ENCODE results near the gene NTHL1. TPM values are rescaled to one million over a fixed set of nuclear protein-coding genes. Genes with fewer than 3 reads are reported as not detected.
A peak's percentile ranks its signal among the peaks of the same experiment; 100 is the strongest.

The NTHL1 gene
- total and polyA plus RNA-seq, 10 of the 15 experiments (the other 5 are each of a cell fraction or from before 2014, with no cell fraction given) = 0.85 to 54.7 (median 39.0) TPM

- peak; percentile 40; the same call in 1 of the 2 replicates for TF ChIP-seq RB1 (IDR thresholded peaks at IDR 0.05; ENCODE audit: borderline replicate concordance)
- TF ChIP-seq NBN (IDR thresholded peaks at IDR 0.05) = 0 out of 2 replicates have a peak, but pooled peaks have one; percentile 34
- TF ChIP-seq IKZF1 (conservative IDR thresholded peaks at IDR 0.05) = 0 out of 2 replicates have a peak, but pooled peaks have one; percentile 27
- TF ChIP-seq, protein P1, sequence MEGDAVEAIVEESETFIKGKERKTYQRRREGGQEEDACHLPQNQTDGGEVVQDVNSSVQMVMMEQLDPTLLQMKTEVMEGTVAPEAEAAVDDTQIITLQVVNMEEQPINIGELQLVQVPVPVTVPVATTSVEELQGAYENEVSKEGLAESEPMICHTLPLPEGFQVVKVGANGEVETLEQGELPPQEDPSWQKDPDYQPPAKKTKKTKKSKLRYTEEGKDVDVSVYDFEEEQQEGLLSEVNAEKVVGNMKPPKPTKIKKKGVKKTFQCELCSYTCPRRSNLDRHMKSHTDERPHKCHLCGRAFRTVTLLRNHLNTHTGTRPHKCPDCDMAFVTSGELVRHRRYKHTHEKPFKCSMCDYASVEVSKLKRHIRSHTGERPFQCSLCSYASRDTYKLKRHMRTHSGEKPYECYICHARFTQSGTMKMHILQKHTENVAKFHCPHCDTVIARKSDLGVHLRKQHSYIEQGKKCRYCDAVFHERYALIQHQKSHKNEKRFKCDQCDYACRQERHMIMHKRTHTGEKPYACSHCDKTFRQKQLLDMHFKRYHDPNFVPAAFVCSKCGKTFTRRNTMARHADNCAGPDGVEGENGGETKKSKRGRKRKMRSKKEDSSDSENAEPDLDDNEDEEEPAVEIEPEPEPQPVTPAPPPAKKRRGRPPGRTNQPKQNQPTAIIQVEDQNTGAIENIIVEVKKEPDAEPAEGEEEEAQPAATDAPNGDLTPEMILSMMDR (IDR thresholded peaks at IDR 0.05 in 2 of 3, conservative IDR thresholded peaks at IDR 0.05 in 1 of 3; ENCODE audit: control insufficient read depth in 2 of 3, extremely low read depth in 1 of 3, insufficient read depth in 1 of 3, low read depth in 3 of 3, low read length in 3 of 3) = peak; percentile 96 to 99 (median 99); a peak in 5 of 6 replicates
- TF ChIP-seq TCF12 (IDR thresholded peaks at IDR 0.05; ENCODE audit: low read depth, low read length) = peak; percentile 65; the same call in 1 of the 2 replicates
- no peak for TF ChIP-seq ZSCAN29 (IDR thresholded peaks at IDR 0.05)
- TF ChIP-seq ESRRA (IDR thresholded peaks at IDR 0.05; ENCODE audit: low read length) = peak; percentile 51; the same call in 1 of the 2 replicates
These were observed 43.6 kb downstream of the NTHL1 start (continued) for GRCh38 chr16:2003827-2004641.

DNA sequence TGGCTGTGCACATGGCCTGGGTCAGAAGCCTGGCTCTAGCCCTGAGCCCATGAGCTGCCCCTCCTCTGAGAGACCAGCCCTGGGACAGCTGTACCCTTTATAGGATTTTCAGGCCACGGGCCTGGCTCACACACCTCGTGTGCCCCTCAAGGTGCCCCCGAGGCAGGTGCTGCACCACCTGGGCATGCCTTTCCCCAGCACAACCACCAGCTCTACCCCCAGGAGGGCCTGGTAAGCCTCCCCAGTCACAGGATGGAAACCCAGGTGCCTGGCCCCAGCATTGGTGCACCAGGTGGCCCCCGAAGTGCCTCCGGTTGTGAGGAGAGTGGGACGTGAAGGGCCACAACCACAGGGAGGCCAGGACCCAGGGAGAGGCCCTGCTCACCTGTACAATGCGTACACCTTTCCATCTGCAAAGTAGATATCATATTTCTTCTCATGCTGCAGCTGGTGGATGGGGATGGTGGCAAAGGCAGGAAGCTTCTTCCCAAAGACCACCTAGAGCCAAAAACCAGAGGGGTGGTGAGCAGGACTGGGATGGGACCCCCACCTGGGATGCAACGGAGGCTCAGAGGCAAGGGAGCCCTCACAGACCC is 44.3 kb downstream of the NTHL1 start:
- intact Hi-C loops (cut with micrococcal nuclease; ENCODE audit: unreplicated experiment) (no loop called here), in situ Hi-C loops (cut with MboI) (no loop called here)
- Histone ChIP-seq H3K27me3 (replicated peaks in 1 of 2; ENCODE audit: control insufficient read depth in 2 of 2, insufficient read depth in 2 of 2, low read length in 1 of 2) (no peaks in the 10 kb centered on the region), H4K20me1 (ENCODE audit: control insufficient read depth, insufficient read depth) (peaks cover 6% of the 10 kb centered on the region), H2AFZ (ENCODE audit: control insufficient read depth, low read depth, low read length) (no peak overlapping the region), H3K4me1 (ENCODE audit: control insufficient read depth, insufficient read depth, low read length) (peaks cover 15% of the 10 kb centered on the region), H3K9me3 (replicated peaks; ENCODE audit: control insufficient read depth, insufficient read depth, low read length) (no peaks in the 10 kb centered on the region), H3K9ac (ENCODE audit: control insufficient read depth, insufficient read depth, low read length) (no peak overlapping the region), H3K36me3 (ENCODE audit: control insufficient read depth in 2 of 2, insufficient read depth in 2 of 2, low read length in 1 of 2) (peaks cover 0 to 45% of the 10 kb centered on the region in 2 experiments; a peak in 3 of 4 replicates), H3K79me2 (ENCODE audit: control insufficient read depth, insufficient read depth, low read length) (peaks cover 45% of the 10 kb centered on the region), H3K4me3 (no peak overlapping the region), H3K27ac (ENCODE audit: control insufficient read depth, insufficient read depth) (no peak overlapping the region), H3K4me2 (ENCODE audit: control insufficient read depth, insufficient read depth) (peak overlapping the region; percentile 38; the same call in 1 of the 2 replicates)
- ChIA-PET POLR2A (interaction anchor here (0.8 to 2.2 kb wide), 6 partner anchors 10 to 152 kb away, joined by 4 to 10 read pairs (median 4); partner anchors contain the start of genes NOXO1 and TRAF7), SMC1A (ENCODE audit: uncharacterized antibody, unreplicated experiment) (interaction anchor here (1.0 to 2.1 kb wide), 5 partner anchors 14 to 152 kb away, joined by 3 to 14 read pairs (median 4); partner anchors contain the start of gene TRAF7), CTCF (interaction anchor here (0.6 to 4.3 kb wide), 18 partner anchors 10 to 484 kb away, joined by 3 to 54 read pairs (median 5); partner anchors contain the start of genes NDUFB10, NOXO1, NUBP2 and SPSB3), RAD21 (ENCODE audit: unreplicated experiment) (interaction anchor here (0.6 to 2.5 kb wide), 4 partner anchors 11 to 152 kb away, joined by 3 to 14 read pairs (median 4); partner anchors contain the start of gene RPL3L)
- ATAC-seq (no peak), FAIRE-seq (no peak), DNase-seq (ENCODE audit: low read depth, low spot score) (no peak)
- 52% methylated on average over 8 of the region's 8 CpGs for WGBS (ENCODE audit: insufficient coverage, insufficient replicate concordance, low lambda C conversion rate, missing lambda C conversion rate)
- peak; percentile 0; the same call in 1 of the 2 replicates for TF ChIP-seq POLR2A (IDR thresholded peaks at IDR 0.05; ENCODE audit: low read depth, low read length)
- no peak for TF ChIP-seq SKIL (IDR thresholded peaks at IDR 0.05; ENCODE audit: low read depth, poor library complexity, severe bottlenecking)
- BruUV-seq (replicated peaks) = no TSS peak
